IPS-18a (cell line): ENCODE data around the gene MYADML2.

Experiments
- H3K27ac ChIP-seq: one replicate; pipeline ENCODE4 v1.5.1; 2013; ENCODE audit warnings: low read length
- H3K27me3 ChIP-seq: one replicate; pipeline ENCODE4 v1.6.1; 2013; ENCODE audit warnings: mild to moderate bottlenecking, low read length; ENCODE audit not compliant: control insufficient read depth, insufficient read depth
- H3K36me3 ChIP-seq: one replicate; pipeline ENCODE4 v1.6.1; 2013; ENCODE audit warnings: low read depth, low read length; ENCODE audit not compliant: control insufficient read depth
- H3K4me1 ChIP-seq: one replicate; pipeline ENCODE4 v1.6.1; 2013; ENCODE audit warnings: low read depth, low read length; ENCODE audit not compliant: control insufficient read depth
- H3K4me3 ChIP-seq: one replicate; pipeline ENCODE4 v1.5.1; 2013; ENCODE audit warnings: low read length
- H3K9ac ChIP-seq: one replicate; pipeline ENCODE4 v1.6.1; 2013; ENCODE audit warnings: mild to moderate bottlenecking, low read length, moderate library complexity
- H3K9me3 ChIP-seq: one replicate; pipeline ENCODE4 v1.6.1; 2013; ENCODE audit warnings: low read depth, low read length; ENCODE audit not compliant: control insufficient read depth

MYADML2 gene

GRCh38 chr17:81961087-81961511 is 14.1 kb upstream of the MYADML2 start, which contains the start of gene NOTUM:
Gene NOTUM (minus strand): TSS chr17:81961187. CDS start chr17:81960909, 278 bp downstream.
- no peak within 1 kb of the TSS for H3K4me3 ChIP-seq
- no peaks in the 10 kb centered on the region for H3K36me3 ChIP-seq
- no peak within 1 kb of the TSS for H3K27ac ChIP-seq
- no peaks in the 10 kb centered on the region for H3K4me1 ChIP-seq
- no peaks in the 10 kb centered on the region for H3K9me3 ChIP-seq
- no peak within 1 kb of the TSS for H3K9ac ChIP-seq
- peaks cover 92% of the 10 kb centered on the region for H3K27me3 ChIP-seq

GRCh38 chr17:81960130-81960958 is 13.3 kb upstream of the MYADML2 start:
- Histone ChIP-seq H3K27ac (no peak overlapping the region), H3K36me3 (no peaks in the 10 kb centered on the region), H3K9me3 (no peaks in the 10 kb centered on the region), H3K4me1 (no peaks in the 10 kb centered on the region), H3K9ac (no peak overlapping the region), H3K27me3 (peaks cover 88% of the 10 kb centered on the region), H3K4me3 (no peak overlapping the region)

- H3K36me3 ChIP-seq = no peaks in the 10 kb centered on the region
- no peak overlapping the region for H3K4me3 ChIP-seq
- H3K4me1 ChIP-seq = no peaks in the 10 kb centered on the region
- no peaks in the 10 kb centered on the region for H3K9me3 ChIP-seq
- H3K27ac ChIP-seq = no peak overlapping the region
- peaks cover 81% of the 10 kb centered on the region for H3K27me3 ChIP-seq
- H3K9ac ChIP-seq = no peak overlapping the region
Observed at GRCh38 chr17:81959362-81960129, 12.5 kb upstream of the MYADML2 start.

GRCh38 chr17:81958633-81959342 is 11.8 kb upstream of the MYADML2 start:
- Histone ChIP-seq H3K9ac (no peak overlapping the region), H3K4me3 (no peak overlapping the region), H3K27me3 (peaks cover 74% of the 10 kb centered on the region)

GRCh38 chr17:81957691-81958432 is 10.8 kb upstream of the MYADML2 start:
- Histone ChIP-seq H3K27me3 (peaks cover 64% of the 10 kb centered on the region), H3K4me3 (no peak overlapping the region), H3K4me1 (no peaks in the 10 kb centered on the region), H3K9ac (no peak overlapping the region), H3K36me3 (no peaks in the 10 kb centered on the region), H3K27ac (no peak overlapping the region), H3K9me3 (no peaks in the 10 kb centered on the region)

More at GRCh38 chr17:81958633-81959342, 11.8 kb upstream of the MYADML2 start:
- no peaks in the 10 kb centered on the region for H3K4me1 ChIP-seq
- H3K27ac ChIP-seq = no peak overlapping the region
- no peaks in the 10 kb centered on the region for H3K36me3 ChIP-seq
- H3K9me3 ChIP-seq = no peaks in the 10 kb centered on the region

GRCh38 chr17:81956607-81957589 is 9.9 kb upstream of the MYADML2 start:
- Histone ChIP-seq H3K9ac (no peak overlapping the region), H3K27me3 (peaks cover 55% of the 10 kb centered on the region), H3K27ac (no peak overlapping the region), H3K36me3 (no peaks in the 10 kb centered on the region), H3K4me3 (no peak overlapping the region), H3K4me1 (no peaks in the 10 kb centered on the region), H3K9me3 (no peaks in the 10 kb centered on the region)

GRCh38 chr17:81955756-81956544 is 8.9 kb upstream of the MYADML2 start:
- Histone ChIP-seq H3K9ac (no peak overlapping the region), H3K36me3 (no peaks in the 10 kb centered on the region), H3K9me3 (no peaks in the 10 kb centered on the region), H3K27me3 (peaks cover 47% of the 10 kb centered on the region), H3K4me1 (no peaks in the 10 kb centered on the region), H3K4me3 (no peak overlapping the region), H3K27ac (no peak overlapping the region)

- Histone ChIP-seq H3K9me3 (no peaks in the 10 kb centered on the region), H3K27ac (no peak overlapping the region), H3K27me3 (peaks cover 40% of the 10 kb centered on the region), H3K36me3 (no peaks in the 10 kb centered on the region), H3K4me3 (no peak overlapping the region), H3K4me1 (no peaks in the 10 kb centered on the region), H3K9ac (no peak overlapping the region)
Observed at GRCh38 chr17:81955058-81955681, 8.1 kb upstream of the MYADML2 start.

GRCh38 chr17:81954131-81955057 is 7.4 kb upstream of the MYADML2 start:
- H3K9me3 ChIP-seq = no peaks in the 10 kb centered on the region
- H3K4me3 ChIP-seq = no peak overlapping the region
- H3K36me3 ChIP-seq = no peaks in the 10 kb centered on the region
- peaks cover 33% of the 10 kb centered on the region for H3K27me3 ChIP-seq
- no peak overlapping the region for H3K9ac ChIP-seq
- no peaks in the 10 kb centered on the region for H3K4me1 ChIP-seq
- no peak overlapping the region for H3K27ac ChIP-seq
